Activated CD4-positive, alpha-beta T cell treated with anti-CD3 and anti-CD28 coated beads for 36 hours (primary cell): ENCODE measurements around the gene LRRN2. TPM values are rescaled to one million over a fixed set of nuclear protein-coding genes. Genes with fewer than 3 reads are reported as not detected.
"Not testable (repeated sequence)": the region's sequence is repeated elsewhere in the genome, so short reads cannot be mapped to it uniquely, and the experiment has no call there.

ENCODE experiments used
- ATAC-seq: fragments of 200-7000 bp; cut with Tn5 transposase; one replicate; pipeline ENCODE4 v1.10.0; 2021; ENCODE audit warnings: mild to moderate bottlenecking, moderate library complexity
- CTCF ChIA-PET: fragments of 350-600 bp; sonication (Branson Sonifier 250); formaldehyde crosslinking; loops from one replicate; lab custom pipeline; 2021; ENCODE audit warnings: antibody characterized with exemption; lab: Charles Lee
- POLR2A ChIA-PET: fragments of 350-600 bp; sonication (Branson Sonifier 250); formaldehyde crosslinking; loops from one replicate; lab custom pipeline; 2021; ENCODE audit warnings: antibody characterized with exemption, inconsistent platforms; lab: Charles Lee
- DNase-seq: peaks from one replicate; pipeline ENCODE4 v3.0.0-alpha.2; 2020
- H3K27ac Mint-ChIP-seq: one replicate; pipeline ENCODE4 v1.8.0; 2021; ENCODE audit warnings: mixed read lengths
- H3K27me3 Mint-ChIP-seq: one replicate; pipeline ENCODE4 v1.8.0; 2021; ENCODE audit warnings: mixed read lengths
- H3K36me3 Mint-ChIP-seq: one replicate; pipeline ENCODE4 v1.8.0; 2021; ENCODE audit warnings: low read depth, mixed read lengths
- H3K4me1 Mint-ChIP-seq: one replicate; pipeline ENCODE4 v1.8.0; 2021; ENCODE audit warnings: mixed read lengths
- H3K4me3 Mint-ChIP-seq: one replicate; pipeline ENCODE4 v1.8.0; 2021; ENCODE audit warnings: mild to moderate bottlenecking, moderate library complexity, mixed read lengths
- H3K9me3 Mint-ChIP-seq: one replicate; pipeline ENCODE4 v1.8.0; 2021; ENCODE audit warnings: low read depth, mixed read lengths
- intact Hi-C, 2 experiments: fragments of 100-400 bp; cut with DNase I in 1 of 2; cut with micrococcal nuclease in 1 of 2; formaldehyde crosslinking; loops; one replicate each; pipeline versions ENCODE4 v1.14.2 to v1.15.1; 2022 to 2024; cut with DNase I, micrococcal nuclease
- total RNA-seq, 2 experiments: library from RNA; stranded (reverse); gene quantifications; one replicate each; pipeline ENCODE4 v1.2.3, GENCODE V29; 2021

LRRN2 gene
- total RNA-seq, 2 experiments from 2014 or later: 0.05 TPM; not detected in 1

GRCh38 chr1:204570021-204570420, 115.5 kb downstream of the LRRN2 start:
- H3K36me3 Mint-ChIP-seq: peaks cover 21% of the 10 kb centered on the region
- H3K27me3 Mint-ChIP-seq, POLR2A ChIA-PET, H3K4me3 Mint-ChIP-seq, H3K27ac Mint-ChIP-seq, DNase-seq, intact Hi-C loops, H3K9me3 Mint-ChIP-seq, ATAC-seq: not testable (repeated sequence)
- CTCF ChIA-PET: interaction anchor here (0.6 kb wide), 1 partner anchor 235 kb away, joined by 4 read pairs; no protein-coding TSS in a partner anchor
- H3K4me1 Mint-ChIP-seq: peaks cover 21% of the 10 kb centered on the region

DNA sequence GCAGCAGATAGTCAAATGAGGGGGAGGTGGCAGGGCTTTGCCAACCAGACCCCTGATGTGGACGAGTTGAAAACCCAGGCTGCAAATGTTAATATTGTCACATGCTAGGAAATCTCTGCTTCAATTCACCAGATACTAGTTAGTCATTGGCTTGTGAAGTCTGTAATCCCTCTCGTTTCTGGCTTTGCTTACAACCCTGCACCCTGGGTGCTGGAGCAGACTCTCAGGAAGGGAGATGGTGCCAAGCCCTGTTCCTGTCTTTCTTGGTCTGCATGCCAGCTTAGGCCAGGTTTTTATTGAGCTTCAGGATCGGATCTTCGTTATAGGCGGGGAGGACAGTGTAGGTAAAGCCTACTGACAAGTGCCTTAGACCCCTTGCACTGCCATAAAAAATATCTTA, 116.1 kb downstream of the LRRN2 start:
- DNase-seq (no peak), ATAC-seq (no peak)
- H3K27ac Mint-ChIP-seq: no peak overlapping the region
- intact Hi-C loops: no loop called here
- H3K9me3 Mint-ChIP-seq: no peaks in the 10 kb centered on the region
- ChIA-PET CTCF (interaction anchor here (0.9 to 6.8 kb wide), 2 partner anchors 67 to 239 kb away, joined by 3 to 126 read pairs; no protein-coding TSS in a partner anchor), POLR2A (no interaction called here)
- H3K4me3 Mint-ChIP-seq: no peak overlapping the region
- peaks cover 25% of the 10 kb centered on the region for H3K4me1 Mint-ChIP-seq
- no peaks in the 10 kb centered on the region for H3K27me3 Mint-ChIP-seq
- peaks cover 21% of the 10 kb centered on the region for H3K36me3 Mint-ChIP-seq

DNA sequence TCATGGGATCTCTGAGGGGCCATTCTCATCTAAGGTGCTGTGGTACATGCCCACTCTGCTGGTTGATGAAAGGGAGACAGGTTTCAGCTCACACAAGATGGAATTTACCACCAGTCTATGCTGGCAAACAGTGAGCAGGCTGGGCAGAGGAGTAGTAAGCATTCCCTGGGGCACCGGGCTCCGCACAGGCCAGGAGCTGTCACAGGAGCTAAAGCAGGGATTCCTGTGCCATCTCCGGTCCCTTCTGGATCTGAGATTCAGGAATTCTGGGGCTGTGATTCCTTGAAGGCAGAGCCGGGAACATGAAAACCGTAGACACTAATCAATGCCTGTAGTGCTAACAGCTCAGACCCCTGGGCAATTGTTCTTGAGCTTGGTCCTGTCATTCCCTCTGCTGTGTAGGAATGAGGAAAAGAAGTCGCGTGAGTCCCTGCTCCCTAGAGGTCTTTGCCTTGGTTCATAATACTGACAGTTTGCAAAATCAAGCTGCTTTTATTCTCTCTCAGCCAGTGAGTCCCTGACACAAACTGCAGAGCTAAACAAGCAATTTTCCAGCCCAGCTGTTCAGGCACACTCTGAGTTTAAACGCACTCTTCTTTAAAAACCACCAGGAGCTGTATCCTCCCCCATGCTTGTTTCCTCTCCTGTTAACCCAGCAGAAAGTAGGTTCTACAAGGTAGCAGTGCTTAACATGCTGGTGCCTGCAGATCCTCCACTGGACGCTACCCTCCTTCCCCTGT, 116.8 kb downstream of the LRRN2 start:
- Mint-ChIP-seq H3K27ac (no peak overlapping the region), H3K27me3 (no peaks in the 10 kb centered on the region), H3K4me3 (no peak overlapping the region), H3K4me1 (peaks cover 31% of the 10 kb centered on the region), H3K9me3 (no peaks in the 10 kb centered on the region), H3K36me3 (peaks cover 22% of the 10 kb centered on the region)
- CTCF ChIA-PET: interaction anchor here (0.5 to 6.8 kb wide), 6 partner anchors 66 to 252 kb away, joined by 3 to 126 read pairs (median 3); no protein-coding TSS in a partner anchor
- no peak for ATAC-seq
- intact Hi-C loops: no loop called here
- POLR2A ChIA-PET: no interaction called here
- DNase-seq: no peak

Other genes with a start within 250 kb of the LRRN2 start
- gene PIK3C2B, start 190.9 kb downstream of the LRRN2 start, total RNA-seq: 10 to 100 TPM; 38.2 to 44.0 TPM
- gene MDM4, start 169.3 kb downstream of the LRRN2 start, total RNA-seq: 10 to 100 TPM; 89.1 to 94.6 TPM
- under 1 TPM; 0.33 to 0.48 TPM for gene NFASC, start 185.1 kb upstream of the LRRN2 start, total RNA-seq